ENCODE data around the gene BRD4.

The BRD4 gene

GRCh38 chr19:15332311-15332996 lies at the start of gene BRD4:
BRD4 (minus strand) TSS chr19:15332539; CDS start chr19:15273099, 59,440 bp downstream.
- H3K27me3 ChIP-seq: no peaks in the 10 kb centered on the region
- H3K4me1 ChIP-seq (ENCODE audit: control insufficient read depth in 1 of 2, insufficient read depth in 1 of 2, low read depth in 1 of 2, low read length in 1 of 2): peaks cover 48 to 59% of the 10 kb centered on the region in 2 experiments
- no peaks in the 10 kb centered on the region for H3K9me3 ChIP-seq
- H3K27ac ChIP-seq: peak within 1 kb of the TSS; percentile 96
- peak within 1 kb of the TSS; percentile 85 to 91 for H3K4me3 ChIP-seq (ENCODE audit: low read depth in 1 of 2, low read length in 1 of 2)
- H3K36me3 ChIP-seq: no peaks in the 10 kb centered on the region
- TF ChIP-seq CTCF (IDR thresholded peaks at IDR 0.05): no peak

- TF ChIP-seq CTCF (IDR thresholded peaks at IDR 0.05): no peak
- H3K36me3 ChIP-seq: peaks cover 14% of the 10 kb centered on the region
- H3K27me3 ChIP-seq: no peaks in the 10 kb centered on the region
- H3K4me3 ChIP-seq (ENCODE audit: low read depth in 1 of 2, low read length in 1 of 2): no peak overlapping the region
- H3K9me3 ChIP-seq: no peaks in the 10 kb centered on the region
- H3K27ac ChIP-seq: no peak overlapping the region
- H3K4me1 ChIP-seq (ENCODE audit: control insufficient read depth in 1 of 2, insufficient read depth in 1 of 2, low read depth in 1 of 2, low read length in 1 of 2): peaks cover 25 to 26% of the 10 kb centered on the region in 2 experiments
Measured at GRCh38 chr19:15381864-15382263, 49.5 kb upstream of the BRD4 start.

GRCh38 chr19:15381429-15381828 lies 49.1 kb upstream of the BRD4 start:
- Histone ChIP-seq H3K27me3 (no peaks in the 10 kb centered on the region), H3K36me3 (peaks cover 10% of the 10 kb centered on the region), H3K9me3 (no peaks in the 10 kb centered on the region), H3K27ac (no peak overlapping the region), H3K4me1 (ENCODE audit: control insufficient read depth in 1 of 2, insufficient read depth in 1 of 2, low read depth in 1 of 2, low read length in 1 of 2) (peaks cover 25 to 26% of the 10 kb centered on the region in 2 experiments), H3K4me3 (ENCODE audit: low read depth in 1 of 2, low read length in 1 of 2) (no peak overlapping the region)
- TF ChIP-seq CTCF (IDR thresholded peaks at IDR 0.05): no peak

GRCh38 chr19:15379999-15380647 lies 47.8 kb upstream of the BRD4 start:
- no peaks in the 10 kb centered on the region for H3K27me3 ChIP-seq
- no peaks in the 10 kb centered on the region for H3K9me3 ChIP-seq
- peaks cover 5% of the 10 kb centered on the region for H3K36me3 ChIP-seq
- H3K27ac ChIP-seq: peak overlapping the region; percentile 90
- peaks cover 25 to 26% of the 10 kb centered on the region in 2 experiments for H3K4me1 ChIP-seq (ENCODE audit: control insufficient read depth in 1 of 2, insufficient read depth in 1 of 2, low read depth in 1 of 2, low read length in 1 of 2)
- peak overlapping the region; percentile 94 to 96 for H3K4me3 ChIP-seq (ENCODE audit: low read depth in 1 of 2, low read length in 1 of 2)
- TF ChIP-seq CTCF (IDR thresholded peaks at IDR 0.05): no peak

- peak; percentile 25 for TF ChIP-seq CTCF (IDR thresholded peaks at IDR 0.05)
- Histone ChIP-seq H3K27me3 (no peaks in the 10 kb centered on the region), H3K4me1 (ENCODE audit: control insufficient read depth in 1 of 2, insufficient read depth in 1 of 2, low read depth in 1 of 2, low read length in 1 of 2) (peaks cover 25 to 26% of the 10 kb centered on the region in 2 experiments)
Measured at GRCh38 chr19:15379083-15379998, 47.0 kb upstream of the BRD4 start, which contains the start of gene AKAP8. AKAP8 (minus strand) TSS chr19:15379787; CDS start chr19:15379731, 56 bp downstream.

More at GRCh38 chr19:15379083-15379998, 47.0 kb upstream of the BRD4 start, which contains the start of gene AKAP8:
- peaks cover 12% of the 10 kb centered on the region for H3K36me3 ChIP-seq
- H3K27ac ChIP-seq: peak within 1 kb of the TSS; percentile 90
- H3K9me3 ChIP-seq: no peaks in the 10 kb centered on the region
- peak within 1 kb of the TSS; percentile 94 to 96 for H3K4me3 ChIP-seq (ENCODE audit: low read depth in 1 of 2, low read length in 1 of 2)

Data from neutrophil (primary cell).